HFFc6 (cell line): ENCODE measurements around the gene TSACC. TPM values are rescaled to one million over a fixed set of nuclear protein-coding genes. Genes with fewer than 3 reads are reported as not detected.
"Not testable (repeated sequence)": the region's sequence is repeated elsewhere in the genome, so short reads cannot be mapped to it uniquely, and the experiment has no call there.

Source experiments
- DNase-seq: peaks from one replicate; pipeline ENCODE4 v3.0.0-alpha.2; 2018
- H3K27ac Mint-ChIP-seq: 2 replicates; pipeline ENCODE4 v1.8.0; 2020; ENCODE audit warnings: mild to moderate bottlenecking, mixed read lengths
- H3K27me3 Mint-ChIP-seq: 2 replicates; pipeline ENCODE4 v1.8.0; 2021; ENCODE audit warnings: mild to moderate bottlenecking, moderate library complexity, mixed read lengths; ENCODE audit not compliant: insufficient read depth
- H3K36me3 Mint-ChIP-seq: 2 replicates; pipeline ENCODE4 v1.8.0; 2021; ENCODE audit warnings: low read depth, mixed read lengths
- H3K4me1 Mint-ChIP-seq: 2 replicates; pipeline ENCODE4 v1.8.0; 2020; ENCODE audit warnings: low read depth, mixed read lengths
- H3K4me3 Mint-ChIP-seq: 2 replicates; pipeline ENCODE4 v1.8.0; 2020; ENCODE audit warnings: mild to moderate bottlenecking, moderate library complexity, mixed read lengths
- H3K9me3 Mint-ChIP-seq: 2 replicates; pipeline ENCODE4 v1.8.0; 2020; ENCODE audit warnings: mild to moderate bottlenecking, mixed read lengths
- total RNA-seq, 6 experiments: library from RNA; stranded (reverse); fragmentation: NEBNext Ultra II Directional; extraction: Animal tissue kit (Norgen Biotek cat#: 25700); gene quantifications; 2 replicates in 1 of 6; 3 replicates in 5 of 6; pipeline ENCODE4 v1.2.3, GENCODE V29; 2021
- TF ChIP-seq, protein P1 (sequence below): fragments of 200-600 bp; sonication (generic); IDR thresholded peaks from 2 replicates; pipeline ENCODE4 v1.5.0; 2021; ENCODE audit warnings: antibody characterized with exemption, mild to moderate bottlenecking

TSACC gene
- total RNA-seq, 6 experiments from 2014 or later = 0.48 to 0.99 (median 0.70) TPM

DNA sequence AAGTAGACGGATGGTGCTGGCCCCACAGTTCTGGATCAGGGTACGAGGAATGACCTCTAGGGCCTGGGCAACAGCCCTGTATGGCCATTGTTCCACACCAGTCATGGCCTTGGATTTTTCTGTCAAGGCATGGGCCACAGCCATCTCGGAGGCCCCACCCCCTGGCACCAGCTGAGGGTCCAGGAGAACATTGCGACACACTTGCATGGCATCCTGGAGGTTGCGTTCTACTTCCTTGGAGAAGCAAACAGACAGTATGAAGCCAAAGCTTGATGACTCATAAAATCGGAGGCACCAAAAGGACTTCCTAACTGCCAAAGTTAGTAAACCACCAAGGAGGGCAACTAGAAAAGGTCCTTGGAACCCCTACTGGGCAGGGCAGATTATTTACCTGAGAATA, 27.4 kb upstream of the TSACC start:
- peak; percentile 47 for DNase-seq
- peaks cover 34% of the 10 kb centered on the region for H3K4me1 Mint-ChIP-seq
- no peaks in the 10 kb centered on the region for H3K27me3 Mint-ChIP-seq
- H3K4me3 Mint-ChIP-seq = no peak overlapping the region
- TF ChIP-seq, protein P1, sequence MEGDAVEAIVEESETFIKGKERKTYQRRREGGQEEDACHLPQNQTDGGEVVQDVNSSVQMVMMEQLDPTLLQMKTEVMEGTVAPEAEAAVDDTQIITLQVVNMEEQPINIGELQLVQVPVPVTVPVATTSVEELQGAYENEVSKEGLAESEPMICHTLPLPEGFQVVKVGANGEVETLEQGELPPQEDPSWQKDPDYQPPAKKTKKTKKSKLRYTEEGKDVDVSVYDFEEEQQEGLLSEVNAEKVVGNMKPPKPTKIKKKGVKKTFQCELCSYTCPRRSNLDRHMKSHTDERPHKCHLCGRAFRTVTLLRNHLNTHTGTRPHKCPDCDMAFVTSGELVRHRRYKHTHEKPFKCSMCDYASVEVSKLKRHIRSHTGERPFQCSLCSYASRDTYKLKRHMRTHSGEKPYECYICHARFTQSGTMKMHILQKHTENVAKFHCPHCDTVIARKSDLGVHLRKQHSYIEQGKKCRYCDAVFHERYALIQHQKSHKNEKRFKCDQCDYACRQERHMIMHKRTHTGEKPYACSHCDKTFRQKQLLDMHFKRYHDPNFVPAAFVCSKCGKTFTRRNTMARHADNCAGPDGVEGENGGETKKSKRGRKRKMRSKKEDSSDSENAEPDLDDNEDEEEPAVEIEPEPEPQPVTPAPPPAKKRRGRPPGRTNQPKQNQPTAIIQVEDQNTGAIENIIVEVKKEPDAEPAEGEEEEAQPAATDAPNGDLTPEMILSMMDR = no peak
- peaks cover 55% of the 10 kb centered on the region for H3K36me3 Mint-ChIP-seq
- H3K27ac Mint-ChIP-seq = peak overlapping the region; percentile 72
- H3K9me3 Mint-ChIP-seq = no peaks in the 10 kb centered on the region

DNA sequence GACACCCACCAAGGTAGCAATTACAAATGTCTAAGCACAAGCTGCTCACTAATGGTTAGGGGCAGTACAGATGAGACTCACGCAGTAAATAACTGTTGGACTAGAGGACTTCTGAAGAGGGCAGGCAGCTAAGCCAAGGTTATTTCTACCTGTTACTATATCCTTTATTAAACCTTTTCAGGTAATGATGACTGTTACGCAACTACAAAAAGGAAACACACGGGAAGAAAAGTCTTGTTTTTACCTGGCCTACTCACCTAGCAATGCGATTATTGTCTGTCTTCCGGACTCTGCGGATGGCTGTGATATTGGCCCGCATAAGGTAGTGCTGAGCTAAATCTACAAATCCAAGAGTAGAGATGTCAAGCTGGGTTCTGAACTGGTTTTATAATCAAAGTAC, 21.4 kb upstream of the TSACC start:
- Mint-ChIP-seq H3K27me3 (no peaks in the 10 kb centered on the region), H3K4me1 (peaks cover 16% of the 10 kb centered on the region), H3K36me3 (peaks cover 48% of the 10 kb centered on the region), H3K9me3 (no peaks in the 10 kb centered on the region), H3K27ac (0 out of 2 replicates have a peak overlapping the region, but pooled peaks have one; percentile 16), H3K4me3 (no peak overlapping the region)
- TF ChIP-seq, protein P1 = no peak
- no peak for DNase-seq

DNA sequence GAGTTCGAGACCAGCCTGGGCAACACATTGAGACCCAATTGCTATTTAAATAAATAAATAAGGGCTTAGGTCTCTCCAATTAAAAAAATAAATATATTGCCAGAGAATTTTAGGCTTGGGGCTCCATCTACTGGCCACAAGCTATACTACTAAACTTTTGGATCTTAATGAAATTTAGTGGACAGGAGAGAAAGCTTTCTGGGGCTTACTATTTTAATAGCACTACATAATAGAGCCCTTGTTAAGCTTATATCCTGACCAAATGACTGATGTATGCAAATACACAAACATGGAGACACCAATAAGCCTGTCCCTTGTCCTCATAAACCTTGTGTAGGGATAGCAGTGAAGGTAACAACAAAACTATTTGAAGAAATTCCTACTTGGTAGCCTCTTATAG, 18.7 kb upstream of the TSACC start:
- no peak overlapping the region for H3K27ac Mint-ChIP-seq
- no peak overlapping the region for H3K4me3 Mint-ChIP-seq
- no peaks in the 10 kb centered on the region for H3K9me3 Mint-ChIP-seq
- DNase-seq = peak; percentile 36
- H3K27me3 Mint-ChIP-seq = no peaks in the 10 kb centered on the region; the same call in 1 of the 2 replicates
- peaks cover 21% of the 10 kb centered on the region for H3K4me1 Mint-ChIP-seq
- TF ChIP-seq, protein P1 = peak; percentile 84
- H3K36me3 Mint-ChIP-seq = peaks cover 35% of the 10 kb centered on the region

DNA sequence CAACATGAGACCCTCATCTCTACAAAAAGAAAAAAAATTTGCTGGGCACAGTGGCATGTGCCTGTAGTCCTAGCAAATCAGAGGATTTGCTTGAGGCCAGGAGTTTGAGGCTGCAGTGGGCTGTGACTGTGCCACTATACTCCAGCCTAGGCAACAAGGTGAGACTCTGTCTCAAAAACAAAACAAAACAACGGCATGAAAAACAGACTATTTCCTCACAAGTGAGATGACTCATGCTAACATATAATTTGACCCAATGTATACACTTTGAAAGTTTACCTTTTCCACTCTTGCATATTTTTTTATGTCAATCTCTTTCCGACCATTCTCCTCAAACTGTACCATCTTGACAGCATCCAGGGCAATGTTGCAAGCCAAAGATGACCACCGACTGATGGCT, 17.8 kb upstream of the TSACC start:
- TF ChIP-seq, protein P1 = no peak
- no peak overlapping the region; the same call in none of the 2 replicates for H3K27ac Mint-ChIP-seq
- no peak for DNase-seq
- H3K27me3 Mint-ChIP-seq = no peaks in the 10 kb centered on the region; the same call in 1 of the 2 replicates
- no peak overlapping the region for H3K4me3 Mint-ChIP-seq
- H3K9me3 Mint-ChIP-seq = no peaks in the 10 kb centered on the region
- peaks cover 35% of the 10 kb centered on the region for H3K36me3 Mint-ChIP-seq
- peaks cover 21% of the 10 kb centered on the region for H3K4me1 Mint-ChIP-seq

DNA sequence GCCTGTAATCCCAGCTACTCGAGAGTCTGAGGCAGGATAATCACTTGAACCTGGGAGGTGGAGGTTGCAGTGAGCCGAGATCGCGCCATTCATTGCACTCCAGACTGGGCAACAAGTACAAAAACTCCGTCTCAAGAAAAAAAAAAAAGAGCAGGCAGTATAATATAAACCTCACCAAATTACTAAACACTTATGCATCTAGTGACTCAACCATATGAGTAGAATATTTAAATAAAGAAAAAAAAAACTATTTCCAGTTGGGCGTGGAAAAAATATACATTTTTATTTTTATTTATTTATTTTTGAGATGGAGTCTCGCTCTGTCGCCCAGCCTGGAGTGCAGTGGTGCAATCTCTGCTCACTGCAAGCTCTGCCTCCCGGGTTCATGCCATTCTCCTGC, 15.1 kb upstream of the TSACC start:
- peaks cover 28% of the 10 kb centered on the region for H3K36me3 Mint-ChIP-seq
- H3K9me3 Mint-ChIP-seq, H3K4me3 Mint-ChIP-seq, H3K27me3 Mint-ChIP-seq: not testable (repeated sequence)
- peak; percentile 51 for DNase-seq
- peaks cover 21% of the 10 kb centered on the region for H3K4me1 Mint-ChIP-seq
- peak overlapping the region; percentile 64 for H3K27ac Mint-ChIP-seq

DNA sequence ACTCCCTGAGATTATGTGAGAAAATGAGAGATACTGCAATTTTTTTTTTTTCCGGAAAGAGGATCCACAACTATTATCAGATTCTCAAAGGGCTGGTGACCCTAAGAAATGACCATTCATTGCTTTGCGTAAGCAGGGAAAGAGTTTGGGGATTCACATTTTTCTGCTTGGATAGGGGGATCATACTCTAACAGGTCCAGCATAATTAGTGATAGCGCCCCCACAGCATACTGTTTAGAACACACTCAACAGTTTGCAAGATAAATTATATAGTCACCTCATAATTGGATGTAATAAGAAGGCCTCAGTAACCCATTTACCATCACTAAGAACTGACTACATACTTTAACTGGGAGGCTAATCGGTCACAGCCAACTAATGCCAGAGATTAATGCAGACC, 2.1 kb upstream of the TSACC start:
- 0 out of 2 replicates have a peak overlapping the region, but pooled peaks have one; percentile 11 for H3K27ac Mint-ChIP-seq
- H3K4me1 Mint-ChIP-seq = peaks cover 19% of the 10 kb centered on the region
- H3K27me3 Mint-ChIP-seq = peaks cover 4% of the 10 kb centered on the region; the same call in 1 of the 2 replicates
- H3K36me3 Mint-ChIP-seq = peaks cover 41% of the 10 kb centered on the region
- H3K9me3 Mint-ChIP-seq = peaks cover 12% of the 10 kb centered on the region; the same call in 1 of the 2 replicates
- DNase-seq = no peak
- TF ChIP-seq, protein P1 = peak; percentile 59
- H3K4me3 Mint-ChIP-seq = peak overlapping the region; percentile 97
